ENCODE results near the gene JHY. TPM values are rescaled to one million over a fixed set of nuclear protein-coding genes. Genes with fewer than 3 reads are reported as not detected.

JHY gene
- total RNA-seq, 1 experiment from 2014 or later, result 3.1 TPM

- DNase-seq (ENCODE audit: extremely low read depth, low read depth), result no peak
Measured at GRCh38 chr11:123000721-123001120, 118.2 kb downstream of the JHY start.

GRCh38 chr11:123006860-123007542 lies 124.4 kb downstream of the JHY start:
- no peak for DNase-seq (ENCODE audit: extremely low read depth, low read depth)

Small RNA genes lying within 50 kb of the gene (small RNA-seq; reads per million reads assigned to genes)
- gene RNU4-23P, result 0 to 0.06 reads per million in 2 experiments

Other genes starting within 250 kb of the JHY start
- gene UBASH3B, start 227.0 kb upstream of the JHY start, total RNA-seq (2014; rRNA removed; shearing (Covaris generic)), result 10.1 and 10.4 TPM in 2 replicates
- not detected in 2 replicates for gene CRTAM, start 44.3 kb upstream of the JHY start, total RNA-seq (2014; rRNA removed; shearing (Covaris generic))
- not detected in 2 replicates for gene BSX, start 99.1 kb downstream of the JHY start, total RNA-seq (2014; rRNA removed; shearing (Covaris generic))
- gene HSPA8, start 179.4 kb downstream of the JHY start, total RNA-seq (2014; rRNA removed; shearing (Covaris generic)), result 1,170 and 1,176 TPM in 2 replicates

All from NCI-H460 (cell line).